Uterus (tissue), 2 donors: ENCODE data around the gene ZNHIT3.

Experiments used
- POLR2A ChIP-seq, 2 donors: fragments of 450-650 bp; IDR thresholded peaks; one replicate each; pipeline ENCODE4 v1.6.1; 2016; ENCODE audit warnings: antibody characterized with exemption in 2 of 2, mild to moderate bottlenecking in 1 of 2, moderate library complexity in 1 of 2
- TF ChIP-seq, protein P1 (sequence below), 4 experiments: fragments of 200-600 bp in 2 of 4; fragments of 450-650 bp in 2 of 4; sonication (generic) in 2 of 4; IDR thresholded peaks; one replicate each; pipeline ENCODE4 v1.5.1; 2016 to 2019; ENCODE audit warnings: antibody characterized with exemption in 4 of 4, mild to moderate bottlenecking in 2 of 4, moderate library complexity in 1 of 4

DNA sequence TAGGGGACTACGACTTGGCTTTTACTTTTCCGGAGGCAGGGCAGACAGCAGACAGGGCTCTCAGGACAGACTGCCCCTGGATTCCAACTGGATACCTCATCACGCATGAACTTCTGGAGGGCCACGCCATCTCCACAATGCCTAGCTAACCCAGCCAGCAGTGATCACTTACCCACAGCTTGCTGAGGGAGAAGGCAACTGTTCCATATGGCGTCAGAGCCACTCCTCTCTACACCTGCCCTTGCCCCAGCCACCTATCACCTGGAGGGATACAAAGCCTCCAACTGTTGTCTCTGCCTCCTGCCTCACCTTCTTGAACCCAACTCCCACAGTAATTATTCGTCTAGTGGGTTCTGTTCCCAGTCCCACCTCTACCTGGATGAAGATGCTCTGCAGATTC is 39.4 kb downstream of the ZNHIT3 start:
- no peak for TF ChIP-seq POLR2A (IDR thresholded peaks at IDR 0.05)
- TF ChIP-seq, protein P1, sequence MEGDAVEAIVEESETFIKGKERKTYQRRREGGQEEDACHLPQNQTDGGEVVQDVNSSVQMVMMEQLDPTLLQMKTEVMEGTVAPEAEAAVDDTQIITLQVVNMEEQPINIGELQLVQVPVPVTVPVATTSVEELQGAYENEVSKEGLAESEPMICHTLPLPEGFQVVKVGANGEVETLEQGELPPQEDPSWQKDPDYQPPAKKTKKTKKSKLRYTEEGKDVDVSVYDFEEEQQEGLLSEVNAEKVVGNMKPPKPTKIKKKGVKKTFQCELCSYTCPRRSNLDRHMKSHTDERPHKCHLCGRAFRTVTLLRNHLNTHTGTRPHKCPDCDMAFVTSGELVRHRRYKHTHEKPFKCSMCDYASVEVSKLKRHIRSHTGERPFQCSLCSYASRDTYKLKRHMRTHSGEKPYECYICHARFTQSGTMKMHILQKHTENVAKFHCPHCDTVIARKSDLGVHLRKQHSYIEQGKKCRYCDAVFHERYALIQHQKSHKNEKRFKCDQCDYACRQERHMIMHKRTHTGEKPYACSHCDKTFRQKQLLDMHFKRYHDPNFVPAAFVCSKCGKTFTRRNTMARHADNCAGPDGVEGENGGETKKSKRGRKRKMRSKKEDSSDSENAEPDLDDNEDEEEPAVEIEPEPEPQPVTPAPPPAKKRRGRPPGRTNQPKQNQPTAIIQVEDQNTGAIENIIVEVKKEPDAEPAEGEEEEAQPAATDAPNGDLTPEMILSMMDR (IDR thresholded peaks at IDR 0.05) = no peak
